ENCODE measurements around the gene SPRY1. TPM values are rescaled to one million over a fixed set of nuclear protein-coding genes. Genes with fewer than 3 reads are reported as not detected.
A peak's percentile ranks its signal among the peaks of the same experiment; 100 is the strongest.

SPRY1 gene
- total RNA-seq, 2 experiments from 2014 or later: 46.3 to 51.3 TPM

DNA sequence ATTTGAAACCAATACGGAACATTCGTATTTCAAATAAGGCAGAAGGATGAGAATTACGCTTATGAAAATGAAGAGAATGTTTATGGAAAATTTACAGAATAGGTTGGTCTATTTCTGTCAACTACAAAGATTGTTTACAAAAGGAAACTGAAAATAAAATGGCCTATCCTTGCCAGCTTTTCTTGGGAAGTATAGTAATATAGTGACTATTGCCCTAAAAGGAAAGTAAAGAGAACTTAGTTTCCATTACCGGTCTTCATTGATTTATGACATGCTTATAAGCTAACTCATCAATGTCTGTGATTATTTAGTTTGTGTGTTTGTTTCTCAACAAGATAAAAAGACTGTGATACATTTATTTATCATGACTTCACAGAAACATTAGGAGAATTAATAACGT, 2.9 kb upstream of the SPRY1 start:
- Mint-ChIP-seq H3K36me3 (no peaks in the 10 kb centered on the region), H3K4me3 (no peak overlapping the region), H3K27me3 (peaks cover 6% of the 10 kb centered on the region), H3K27ac (no peak overlapping the region), H3K4me1 (peaks cover 8% of the 10 kb centered on the region), H3K9me3 (no peaks in the 10 kb centered on the region)
- DNase-seq: no peak
- POLR2A ChIA-PET: no interaction called here
- no peak for ATAC-seq (ENCODE audit: low read depth)

DNA sequence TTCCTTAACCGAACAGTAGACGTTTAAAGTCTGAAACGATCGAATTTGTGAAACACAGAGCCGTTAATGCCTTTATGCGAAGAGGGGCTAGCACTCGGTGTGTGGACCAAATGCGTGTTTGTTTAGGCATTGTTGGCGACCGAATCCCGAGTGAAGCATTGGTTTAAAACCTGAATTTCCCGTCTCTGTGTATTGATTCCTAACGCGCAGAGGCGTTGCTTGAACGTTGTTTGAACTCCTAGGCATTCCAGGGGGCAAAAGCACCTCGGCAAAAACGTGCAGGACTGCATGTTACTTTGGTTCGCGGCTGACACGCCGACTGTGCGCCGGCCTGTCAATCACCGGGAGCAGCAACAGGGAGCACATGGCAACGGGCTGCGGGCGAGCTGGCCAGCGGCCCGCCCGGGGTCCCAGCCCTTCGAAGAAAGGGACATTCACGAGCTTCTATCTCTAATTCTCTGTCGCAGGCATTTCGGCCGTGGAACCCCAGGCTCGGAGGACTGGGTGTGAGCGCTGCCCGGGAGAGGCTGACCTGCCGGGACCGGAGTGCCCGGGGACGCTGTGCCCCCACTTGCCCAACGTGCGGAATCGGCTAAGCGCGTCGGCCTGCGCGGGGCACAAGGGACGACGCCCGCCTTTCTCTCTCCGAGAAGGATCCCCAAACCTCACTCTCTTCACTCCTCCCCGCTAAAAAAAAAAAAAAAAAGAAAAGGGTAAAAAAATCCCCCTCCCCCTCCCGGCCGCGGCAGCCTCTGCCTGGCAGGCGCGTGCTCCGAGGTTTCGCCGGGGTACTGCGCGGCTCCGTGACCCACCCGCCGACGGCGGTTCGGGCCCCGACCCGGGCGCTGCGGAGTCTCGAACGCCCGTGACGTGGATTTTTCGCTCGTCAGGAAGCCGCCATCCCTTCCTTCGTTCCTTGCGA, 810 bp downstream of the SPRY1 start:
- no peaks in the 10 kb centered on the region for H3K27me3 Mint-ChIP-seq
- no peaks in the 10 kb centered on the region for H3K9me3 Mint-ChIP-seq
- H3K36me3 Mint-ChIP-seq: peaks cover 28% of the 10 kb centered on the region
- ATAC-seq (ENCODE audit: low read depth): peak; percentile 9
- DNase-seq: peak; percentile 70
- POLR2A ChIA-PET: interaction anchor here (0.9 to 4.5 kb wide), 11 partner anchors 14 to 220 kb away, joined by 3 to 76 read pairs (median 5); no protein-coding TSS in a partner anchor
- H3K4me3 Mint-ChIP-seq: peak overlapping the region; percentile 97
- peaks cover 23% of the 10 kb centered on the region for H3K4me1 Mint-ChIP-seq
- peak overlapping the region; percentile 94 for H3K27ac Mint-ChIP-seq

DNA sequence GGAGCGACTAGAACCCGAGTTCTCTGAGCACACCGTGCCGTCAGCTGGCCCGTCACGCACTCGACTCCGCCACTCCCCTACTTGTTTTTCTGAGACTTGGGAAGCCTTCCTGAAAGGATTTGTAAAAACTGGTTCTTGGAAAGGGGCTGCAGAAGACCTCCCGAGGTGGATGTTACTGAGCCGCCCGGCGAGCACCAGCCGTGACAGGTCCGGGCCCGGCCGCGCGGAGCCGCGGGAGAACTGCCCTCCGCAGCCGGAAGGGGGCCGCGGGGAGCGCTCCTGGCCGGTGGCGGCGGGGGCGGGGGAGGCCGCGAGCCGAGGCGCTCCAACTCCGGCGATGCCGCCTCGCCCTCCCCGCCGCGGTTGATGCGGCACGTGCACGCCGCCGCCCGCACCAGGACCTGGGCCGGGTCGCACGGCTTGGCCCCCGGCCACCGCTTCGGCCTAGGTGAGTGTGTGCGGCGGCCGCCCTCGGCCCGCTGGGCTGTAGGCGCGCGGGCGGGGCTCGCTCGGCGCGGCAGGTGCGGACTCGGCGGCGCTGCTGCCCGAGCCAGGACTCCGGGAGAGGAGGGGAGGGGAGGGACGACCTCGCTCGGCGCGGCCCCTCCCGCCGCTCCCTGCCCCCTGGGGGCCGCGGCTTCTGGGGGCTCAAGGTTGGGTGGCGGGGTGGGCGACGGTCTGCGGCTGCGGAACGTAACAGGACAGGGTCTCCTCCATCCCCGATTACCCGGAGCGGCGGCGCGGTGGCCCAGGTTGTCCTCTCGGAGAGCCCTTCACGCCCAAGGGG, 1.7 kb downstream of the SPRY1 start:
- ATAC-seq (ENCODE audit: low read depth) (peak; percentile 64), DNase-seq (peak; percentile 91)
- POLR2A ChIA-PET: interaction anchor here (0.9 to 4.5 kb wide), 9 partner anchors 13 to 166 kb away, joined by 3 to 76 read pairs (median 8); no protein-coding TSS in a partner anchor
- Mint-ChIP-seq H3K36me3 (peaks cover 37% of the 10 kb centered on the region), H3K4me1 (peaks cover 30% of the 10 kb centered on the region), H3K9me3 (no peaks in the 10 kb centered on the region), H3K27ac (peak overlapping the region; percentile 94), H3K27me3 (no peaks in the 10 kb centered on the region), H3K4me3 (peak overlapping the region; percentile 97)

DNA sequence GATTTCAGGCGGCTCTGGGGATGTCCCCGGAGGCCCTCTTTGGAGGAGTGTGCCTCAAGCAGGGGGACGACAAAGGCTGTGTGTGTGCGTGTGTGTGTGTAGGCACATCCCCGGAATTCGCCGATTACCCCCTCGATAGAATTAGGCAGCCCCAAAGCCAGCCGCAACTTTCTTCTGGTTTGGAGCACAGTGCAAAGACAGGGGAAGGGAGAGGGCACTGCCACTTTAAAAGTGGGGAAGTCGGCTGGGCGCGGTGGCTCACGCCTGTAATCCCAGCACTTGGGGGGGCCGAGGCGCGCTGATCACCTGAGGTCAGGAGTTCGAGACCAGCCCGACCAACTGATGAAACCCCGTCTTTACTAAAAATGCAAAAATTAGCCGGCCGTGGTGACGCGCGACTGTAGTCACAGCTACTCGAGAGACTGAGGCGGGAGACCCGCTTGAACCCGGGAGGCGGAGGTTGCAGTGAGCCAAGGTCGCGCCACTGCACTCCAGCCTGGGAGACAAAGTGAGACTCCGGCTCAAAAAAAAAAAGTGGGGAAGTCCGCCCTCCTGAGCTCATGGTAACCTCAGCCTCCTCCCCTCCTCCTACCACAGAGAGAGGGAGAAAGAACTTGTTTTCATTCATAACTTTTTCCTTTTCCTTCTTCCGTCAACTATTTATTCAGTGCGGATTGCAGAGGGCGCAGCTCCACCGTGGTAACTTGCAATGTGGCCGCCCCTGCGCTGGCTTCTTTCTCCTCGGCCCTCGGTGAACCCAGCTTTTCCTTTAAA, 2.4 kb downstream of the SPRY1 start:
- no peaks in the 10 kb centered on the region for H3K27me3 Mint-ChIP-seq
- peaks cover 44% of the 10 kb centered on the region for H3K36me3 Mint-ChIP-seq
- no peaks in the 10 kb centered on the region for H3K9me3 Mint-ChIP-seq
- H3K4me1 Mint-ChIP-seq: peaks cover 31% of the 10 kb centered on the region
- ATAC-seq (ENCODE audit: low read depth) (peak; percentile 28), DNase-seq (peak; percentile 75)
- H3K27ac Mint-ChIP-seq: peak overlapping the region; percentile 86
- peak overlapping the region; percentile 92 for H3K4me3 Mint-ChIP-seq
- POLR2A ChIA-PET: interaction anchor here (0.9 to 4.5 kb wide), 12 partner anchors 12 to 208 kb away, joined by 3 to 76 read pairs (median 6); no protein-coding TSS in a partner anchor

DNA sequence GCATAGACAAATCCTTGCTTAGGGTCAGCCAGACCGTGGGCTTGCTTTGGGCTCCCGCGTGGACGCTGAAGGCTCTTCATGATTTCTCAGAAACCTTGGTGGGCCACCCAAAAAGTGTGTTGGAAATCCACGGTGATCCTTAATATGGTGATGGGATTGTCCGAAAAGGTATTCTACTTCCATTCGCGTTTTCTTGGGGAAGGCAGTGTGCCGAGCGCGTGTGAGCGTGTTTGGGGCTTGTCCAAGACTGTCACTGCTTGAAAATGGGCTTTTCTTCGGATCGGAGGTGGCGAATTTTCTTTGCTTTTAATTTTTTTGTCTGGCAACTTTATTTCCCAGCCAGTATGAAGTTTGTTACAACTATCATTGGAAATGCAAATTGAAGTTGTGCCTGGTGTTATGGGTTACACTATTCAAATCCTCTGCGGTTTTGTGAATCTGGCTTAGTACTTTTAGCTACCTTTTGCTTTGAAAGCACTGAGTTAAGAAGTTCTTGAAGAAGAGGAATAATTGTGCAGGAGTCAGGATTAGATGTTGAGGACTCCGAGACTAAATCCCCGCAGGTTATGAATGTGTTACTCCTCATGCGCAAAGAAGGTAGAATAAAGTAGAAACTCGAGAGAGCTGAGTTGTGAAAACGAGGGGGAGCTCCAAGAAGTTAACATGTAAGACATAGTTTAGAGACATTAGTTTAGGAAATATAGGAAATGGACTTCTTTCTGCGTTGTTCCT, 3.2 kb downstream of the SPRY1 start:
- H3K9me3 Mint-ChIP-seq: no peaks in the 10 kb centered on the region
- H3K36me3 Mint-ChIP-seq: peaks cover 51% of the 10 kb centered on the region
- peaks cover 32% of the 10 kb centered on the region for H3K4me1 Mint-ChIP-seq
- H3K27me3 Mint-ChIP-seq: no peaks in the 10 kb centered on the region
- peak overlapping the region; percentile 92 for H3K4me3 Mint-ChIP-seq
- ATAC-seq (ENCODE audit: low read depth) (no peak), DNase-seq (no peak)
- H3K27ac Mint-ChIP-seq: peak overlapping the region; percentile 86
- POLR2A ChIA-PET: interaction anchor here (0.9 to 4.5 kb wide), 12 partner anchors 12 to 207 kb away, joined by 3 to 76 read pairs (median 6); no protein-coding TSS in a partner anchor

DNA sequence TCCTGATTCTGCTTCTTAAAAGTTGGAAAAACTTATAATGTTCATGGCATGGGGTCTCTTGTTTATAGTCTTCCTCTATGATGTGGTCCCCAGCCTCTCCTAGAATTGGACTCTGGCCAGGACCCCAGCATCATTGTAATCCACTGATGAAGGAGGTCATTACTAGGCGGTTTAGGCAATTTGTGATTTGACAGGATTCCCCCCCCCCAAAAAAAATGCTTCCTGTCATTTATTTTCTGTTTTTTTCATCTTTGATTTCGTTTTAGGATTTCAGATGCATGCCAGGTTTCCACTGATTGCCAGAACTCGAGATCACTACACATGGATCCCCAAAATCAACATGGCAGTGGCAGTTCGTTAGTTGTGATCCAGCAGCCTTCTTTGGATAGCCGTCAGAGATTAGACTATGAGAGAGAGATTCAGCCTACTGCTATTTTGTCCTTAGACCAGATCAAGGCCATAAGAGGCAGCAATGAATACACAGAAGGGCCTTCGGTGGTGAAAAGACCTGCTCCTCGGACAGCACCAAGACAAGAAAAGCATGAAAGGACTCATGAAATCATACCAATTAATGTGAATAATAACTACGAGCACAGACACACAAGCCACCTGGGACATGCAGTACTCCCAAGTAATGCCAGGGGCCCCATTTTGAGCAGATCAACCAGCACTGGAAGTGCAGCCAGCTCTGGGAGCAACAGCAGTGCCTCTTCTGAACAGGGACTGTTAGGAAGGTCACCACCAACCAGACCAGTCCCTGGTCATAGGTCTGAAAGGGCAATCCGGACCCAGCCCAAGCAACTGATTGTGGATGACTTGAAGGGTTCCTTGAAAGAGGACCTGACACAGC, 4.9 kb downstream of the SPRY1 start:
- ATAC-seq (ENCODE audit: low read depth) (no peak), DNase-seq (no peak)
- H3K27ac Mint-ChIP-seq: peak overlapping the region; percentile 71
- peak overlapping the region; percentile 76 for H3K4me3 Mint-ChIP-seq
- H3K36me3 Mint-ChIP-seq: peaks cover 60% of the 10 kb centered on the region
- H3K4me1 Mint-ChIP-seq: peaks cover 35% of the 10 kb centered on the region
- no peaks in the 10 kb centered on the region for H3K27me3 Mint-ChIP-seq
- POLR2A ChIA-PET: interaction anchor here (0.6 kb wide), 1 partner anchor 189 kb away, joined by 4 read pairs; no protein-coding TSS in a partner anchor
- no peaks in the 10 kb centered on the region for H3K9me3 Mint-ChIP-seq

DNA sequence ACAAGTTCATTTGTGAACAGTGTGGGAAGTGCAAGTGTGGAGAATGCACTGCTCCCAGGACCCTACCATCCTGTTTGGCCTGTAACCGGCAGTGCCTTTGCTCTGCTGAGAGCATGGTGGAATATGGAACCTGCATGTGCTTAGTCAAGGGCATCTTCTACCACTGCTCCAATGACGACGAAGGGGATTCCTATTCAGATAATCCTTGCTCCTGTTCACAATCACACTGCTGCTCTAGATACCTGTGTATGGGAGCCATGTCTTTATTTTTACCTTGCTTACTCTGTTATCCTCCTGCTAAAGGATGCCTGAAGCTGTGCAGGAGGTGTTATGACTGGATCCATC, 5.5 kb downstream of the SPRY1 start:
- no peaks in the 10 kb centered on the region for H3K9me3 Mint-ChIP-seq
- ATAC-seq (ENCODE audit: low read depth) (no peak), DNase-seq (no peak)
- peaks cover 63% of the 10 kb centered on the region for H3K36me3 Mint-ChIP-seq
- POLR2A ChIA-PET: interaction anchor here (1.6 kb wide), 1 partner anchor 12 kb away, joined by 5 read pairs; no protein-coding TSS in a partner anchor
- peak overlapping the region; percentile 76 for H3K4me3 Mint-ChIP-seq
- H3K4me1 Mint-ChIP-seq: peaks cover 40% of the 10 kb centered on the region
- no peak overlapping the region for H3K27ac Mint-ChIP-seq
- H3K27me3 Mint-ChIP-seq: no peaks in the 10 kb centered on the region

DNA sequence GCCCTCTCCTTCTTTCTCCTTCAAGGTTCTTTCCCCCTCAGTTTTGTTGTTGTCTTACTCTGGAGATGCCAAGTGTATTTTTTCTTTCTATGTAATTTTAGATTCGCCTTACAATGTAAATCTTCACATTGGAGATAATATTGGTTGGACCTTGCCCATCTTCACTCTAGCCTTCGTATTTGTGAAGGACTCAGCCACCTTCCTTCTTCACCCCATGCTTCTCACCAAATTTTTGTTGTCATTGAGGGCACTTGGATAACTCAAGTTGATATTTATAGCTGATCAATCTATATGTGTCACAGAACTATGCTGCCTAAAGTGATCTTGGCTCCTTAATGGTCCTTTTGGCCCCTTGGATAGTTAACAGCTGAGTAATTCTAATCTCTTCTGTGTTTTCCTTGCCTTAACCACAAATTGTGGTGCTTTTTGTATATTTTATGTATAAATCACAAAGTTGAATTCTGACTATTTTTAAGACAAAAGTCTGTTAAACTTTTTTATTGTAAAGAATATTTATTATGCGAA, 6.5 kb downstream of the SPRY1 start:
- Mint-ChIP-seq H3K36me3 (peaks cover 65% of the 10 kb centered on the region), H3K27ac (peak overlapping the region; percentile 2), H3K9me3 (no peaks in the 10 kb centered on the region), H3K27me3 (no peaks in the 10 kb centered on the region), H3K4me1 (peaks cover 40% of the 10 kb centered on the region), H3K4me3 (peak overlapping the region; percentile 76)
- ATAC-seq (ENCODE audit: low read depth) (no peak), DNase-seq (no peak)
- POLR2A ChIA-PET: interaction anchor here (1.6 to 1.8 kb wide), 2 partner anchors 10 to 21 kb away, joined by 4 to 5 read pairs; no protein-coding TSS in a partner anchor

DNA sequence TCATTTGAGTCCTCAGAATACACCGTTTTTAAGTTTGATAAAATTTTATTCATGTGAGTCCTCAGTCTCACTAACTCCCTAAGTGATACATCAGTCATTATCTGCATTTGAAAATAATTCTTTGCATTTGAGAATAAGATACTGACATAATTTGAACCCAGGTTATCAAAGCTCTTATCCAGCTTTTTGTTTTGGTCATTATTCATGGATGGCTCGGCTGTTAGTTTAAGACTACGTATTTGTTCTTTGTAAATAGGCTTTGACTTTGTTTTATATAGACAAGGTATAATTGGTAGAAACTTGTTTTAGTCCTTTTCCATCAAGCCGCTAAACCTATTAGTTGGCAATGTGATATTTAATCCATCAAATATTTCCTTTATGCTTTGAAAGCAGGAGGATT, 7.9 kb downstream of the SPRY1 start:
- H3K27me3 Mint-ChIP-seq: no peaks in the 10 kb centered on the region
- DNase-seq (no peak), ATAC-seq (ENCODE audit: low read depth) (no peak)
- no peaks in the 10 kb centered on the region for H3K9me3 Mint-ChIP-seq
- no peak overlapping the region for H3K4me3 Mint-ChIP-seq
- H3K27ac Mint-ChIP-seq: no peak overlapping the region
- peaks cover 57% of the 10 kb centered on the region for H3K36me3 Mint-ChIP-seq
- POLR2A ChIA-PET: interaction anchor here (1.1 to 1.8 kb wide), 2 partner anchors 13 to 19 kb away, joined by 3 to 4 read pairs; no protein-coding TSS in a partner anchor
- peaks cover 40% of the 10 kb centered on the region for H3K4me1 Mint-ChIP-seq

DNA sequence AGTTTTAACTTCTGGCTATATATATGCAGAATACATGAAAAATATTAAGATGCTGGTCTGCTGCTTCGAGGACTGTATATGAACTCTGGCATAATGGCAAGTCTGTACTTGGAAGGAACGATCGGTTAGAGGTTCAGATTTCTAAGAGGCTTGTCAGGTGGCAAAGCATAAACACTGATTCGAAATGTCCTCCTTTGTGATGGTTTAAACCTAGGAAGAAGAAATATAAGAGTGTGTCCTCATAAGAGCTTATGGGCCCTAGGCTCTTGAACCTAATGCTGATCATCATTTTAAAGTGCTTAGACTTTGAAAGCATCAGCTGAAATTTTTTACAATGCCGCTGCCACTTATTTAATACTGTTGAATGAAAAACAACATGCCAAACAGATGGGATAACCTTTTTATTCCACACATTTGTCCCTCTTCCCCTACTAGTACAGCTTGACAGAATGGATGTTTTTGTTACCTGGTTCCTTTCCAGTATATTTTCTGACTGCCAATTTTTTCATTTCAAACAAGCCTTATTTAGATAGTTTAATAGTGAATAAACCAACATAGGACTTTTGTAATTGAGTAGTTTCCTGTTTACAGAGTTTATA, 8.8 kb downstream of the SPRY1 start:
- DNase-seq: no peak
- Mint-ChIP-seq H3K36me3 (peaks cover 49% of the 10 kb centered on the region), H3K9me3 (no peaks in the 10 kb centered on the region), H3K4me1 (peaks cover 37% of the 10 kb centered on the region), H3K27me3 (no peaks in the 10 kb centered on the region), H3K27ac (no peak overlapping the region), H3K4me3 (peak overlapping the region; percentile 15)
- POLR2A ChIA-PET: interaction anchor here (0.5 kb wide), 1 partner anchor 248 kb away, joined by 4 read pairs; no protein-coding TSS in a partner anchor
- ATAC-seq (ENCODE audit: low read depth): no peak

DNA sequence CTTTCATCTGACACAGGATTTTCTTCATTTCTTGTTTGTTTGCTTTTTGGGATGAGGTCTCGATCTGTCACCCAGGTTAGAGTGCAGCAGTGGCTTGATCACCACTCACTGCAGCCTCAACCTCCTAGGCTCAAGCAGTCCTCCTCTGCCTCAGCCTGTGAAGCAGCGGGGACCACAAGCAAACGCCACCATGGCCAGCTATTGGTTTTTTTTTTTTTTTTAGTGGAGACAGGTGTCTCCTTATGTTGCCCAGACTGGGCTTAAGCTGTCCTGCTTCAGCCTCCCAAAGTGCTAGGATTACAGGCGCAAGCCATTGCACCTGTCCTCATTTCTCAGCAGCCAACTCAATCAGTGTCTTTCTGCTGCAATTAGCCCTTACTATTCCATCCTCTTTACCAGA, 10.3 kb downstream of the SPRY1 start:
- peaks cover 34% of the 10 kb centered on the region for H3K4me1 Mint-ChIP-seq
- ATAC-seq (ENCODE audit: low read depth) (no peak), DNase-seq (no peak)
- no peak overlapping the region for H3K4me3 Mint-ChIP-seq
- H3K36me3 Mint-ChIP-seq: peaks cover 40% of the 10 kb centered on the region
- no peaks in the 10 kb centered on the region for H3K27me3 Mint-ChIP-seq
- POLR2A ChIA-PET: interaction anchor here (0.7 to 1.2 kb wide), 2 partner anchors 11 to 210 kb away, joined by 3 to 4 read pairs; no protein-coding TSS in a partner anchor
- no peaks in the 10 kb centered on the region for H3K9me3 Mint-ChIP-seq
- no peak overlapping the region for H3K27ac Mint-ChIP-seq

Data from activated naive CD8-positive, alpha-beta T cell treated with anti-CD3 and anti-CD28 coated beads, Interleukin-2, amount 10 ng/mL, durations not matched to agents 7 days and 5 days (primary cell).